ENCODE measurements around the gene SPPL2C.

SPPL2C gene

DNA sequence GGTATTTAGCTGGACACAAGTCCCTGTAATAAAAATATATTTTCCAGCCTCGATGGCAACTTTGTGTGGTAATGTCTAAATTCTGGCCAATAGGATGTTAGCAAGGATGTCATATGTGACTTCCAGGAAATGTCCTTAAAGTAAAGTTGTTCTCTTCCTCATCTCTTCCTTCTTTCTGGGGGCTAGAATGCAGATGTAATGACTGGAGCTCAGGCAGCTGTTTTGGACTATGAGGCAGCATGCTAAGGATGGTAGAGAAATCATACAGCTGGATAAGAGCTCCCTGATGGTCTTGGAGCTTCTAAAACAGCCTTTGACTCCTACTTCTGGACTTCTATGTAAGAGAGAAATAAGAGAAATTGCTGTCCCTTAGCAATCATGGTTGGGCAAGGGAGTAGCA lies 32.8 kb downstream of the SPPL2C start:
- DNase-seq (ENCODE audit: low read depth), result no peak

DNA sequence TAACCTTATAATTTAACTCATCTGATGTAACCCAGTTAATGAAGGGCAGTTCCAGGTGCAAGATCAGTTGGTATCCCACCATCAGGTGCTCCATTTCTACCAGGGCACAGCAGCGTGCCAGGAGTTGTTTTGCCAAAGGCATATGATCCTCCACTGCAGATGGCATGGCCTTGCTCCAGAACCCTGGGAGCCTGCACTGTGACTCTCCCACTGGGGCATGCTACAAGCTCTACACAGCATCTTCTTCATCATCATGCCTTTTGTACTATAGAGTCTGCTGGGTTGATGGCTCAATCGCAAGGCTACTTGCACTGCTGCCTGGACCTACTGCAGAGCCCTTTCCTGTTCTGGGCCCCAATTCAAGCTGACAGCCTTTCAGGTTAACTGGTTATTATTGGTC lies 38.4 kb downstream of the SPPL2C start:
- no peak for DNase-seq (ENCODE audit: low read depth)

DNA sequence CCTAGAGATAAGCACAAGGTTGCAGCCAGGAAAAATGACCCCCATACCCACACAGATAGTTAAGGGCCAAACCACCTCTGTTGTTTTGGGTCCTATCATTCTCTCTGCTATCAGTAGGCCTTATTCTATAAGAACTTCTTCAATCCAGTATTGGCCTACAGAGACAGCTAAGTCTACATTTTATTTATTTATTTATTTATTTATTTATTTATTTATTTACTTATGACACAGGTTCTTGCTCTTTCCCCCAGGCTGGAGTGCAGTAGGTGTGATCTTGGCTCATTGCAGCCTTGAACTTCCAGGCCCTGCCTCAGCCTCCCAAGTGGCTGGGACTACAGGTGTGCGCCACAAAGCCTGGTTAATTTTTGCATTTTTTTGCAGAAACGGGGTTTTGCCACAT lies 42.2 kb downstream of the SPPL2C start:
- DNase-seq (ENCODE audit: low read depth), result no peak

DNA sequence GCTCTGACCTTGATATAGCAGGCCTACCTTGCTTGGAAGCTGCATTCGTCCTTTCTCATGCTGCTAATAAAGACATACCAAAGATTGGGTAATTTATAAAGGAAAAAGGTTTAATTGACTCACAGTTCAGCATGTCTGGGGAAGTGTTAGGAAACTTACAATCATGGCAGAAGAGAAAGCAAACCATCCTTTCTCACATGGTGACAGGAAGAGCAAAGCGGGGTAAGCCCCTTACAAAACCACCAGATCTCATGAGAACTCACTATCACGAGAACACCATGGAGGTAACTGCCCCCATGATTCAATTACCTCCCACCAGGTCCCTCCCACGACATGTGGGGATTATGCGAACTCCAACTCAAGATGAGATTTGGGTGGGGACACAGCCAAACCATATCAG lies 43.7 kb downstream of the SPPL2C start:
- DNase-seq (ENCODE audit: low read depth), result no peak

DNA sequence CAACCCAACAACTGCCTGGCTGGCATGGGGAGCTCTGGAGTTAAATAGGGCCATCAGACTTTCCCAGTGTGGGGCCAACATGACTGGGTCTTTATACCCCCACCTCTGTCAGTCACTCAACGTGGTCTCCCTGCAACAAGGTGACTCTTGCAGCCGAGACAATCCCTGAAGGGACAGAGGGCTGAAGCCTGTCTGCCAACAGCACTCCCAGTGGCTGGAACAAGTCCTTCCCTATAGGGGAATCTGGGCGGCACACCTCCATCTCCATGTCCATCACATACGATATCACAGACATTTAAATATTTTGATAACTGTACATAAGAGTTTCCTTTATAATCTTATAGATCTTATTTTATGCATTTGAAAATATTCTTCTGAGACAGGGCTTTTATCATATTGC lies 44.9 kb downstream of the SPPL2C start:
- DNase-seq (ENCODE audit: low read depth), result no peak

DNA sequence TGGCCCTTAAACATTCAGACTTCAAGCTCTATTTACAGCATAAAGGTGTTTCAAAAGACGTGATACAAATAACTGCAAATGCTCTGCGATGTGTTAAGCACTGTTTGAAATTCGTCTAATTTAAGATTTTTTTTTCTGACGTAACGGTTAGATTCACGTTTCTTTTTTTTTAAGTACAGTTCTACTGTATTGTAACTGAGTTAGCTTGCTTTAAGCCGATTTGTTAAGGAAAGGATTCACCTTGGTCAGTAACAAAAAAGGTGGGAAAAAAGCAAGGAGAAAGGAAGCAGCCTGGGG lies 49.0 kb downstream of the SPPL2C start:
- DNase-seq (ENCODE audit: low read depth), result no peak

DNA sequence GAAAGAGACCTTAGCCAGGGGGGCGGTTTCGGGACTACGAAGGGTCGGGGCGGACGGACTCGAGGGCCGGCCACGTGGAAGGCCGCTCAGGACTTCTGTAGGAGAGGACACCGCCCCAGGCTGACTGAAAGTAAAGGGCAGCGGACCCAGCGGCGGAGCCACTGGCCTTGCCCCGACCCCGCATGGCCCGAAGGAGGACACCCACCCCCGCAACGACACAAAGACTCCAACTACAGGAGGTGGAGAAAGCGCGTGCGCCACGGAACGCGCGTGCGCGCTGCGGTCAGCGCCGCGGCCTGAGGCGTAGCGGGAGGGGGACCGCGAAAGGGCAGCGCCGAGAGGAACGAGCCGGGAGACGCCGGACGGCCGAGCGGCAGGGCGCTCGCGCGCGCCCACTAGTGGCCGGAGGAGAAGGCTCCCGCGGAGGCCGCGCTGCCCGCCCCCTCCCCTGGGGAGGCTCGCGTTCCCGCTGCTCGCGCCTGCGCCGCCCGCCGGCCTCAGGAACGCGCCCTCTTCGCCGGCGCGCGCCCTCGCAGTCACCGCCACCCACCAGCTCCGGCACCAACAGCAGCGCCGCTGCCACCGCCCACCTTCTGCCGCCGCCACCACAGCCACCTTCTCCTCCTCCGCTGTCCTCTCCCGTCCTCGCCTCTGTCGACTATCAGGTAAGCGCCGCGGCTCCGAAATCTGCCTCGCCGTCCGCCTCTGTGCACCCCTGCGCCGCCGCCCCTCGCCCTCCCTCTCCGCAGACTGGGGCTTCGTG lies 49.5 kb downstream of the SPPL2C start, which contains the start of gene MAPT:
MAPT (plus strand) TSS at position 533 of the 763 bp plus-strand sequence. CDS start 67,784 bp downstream, outside the sequence.
- DNase-seq (ENCODE audit: low read depth), result peak; percentile 68

DNA sequence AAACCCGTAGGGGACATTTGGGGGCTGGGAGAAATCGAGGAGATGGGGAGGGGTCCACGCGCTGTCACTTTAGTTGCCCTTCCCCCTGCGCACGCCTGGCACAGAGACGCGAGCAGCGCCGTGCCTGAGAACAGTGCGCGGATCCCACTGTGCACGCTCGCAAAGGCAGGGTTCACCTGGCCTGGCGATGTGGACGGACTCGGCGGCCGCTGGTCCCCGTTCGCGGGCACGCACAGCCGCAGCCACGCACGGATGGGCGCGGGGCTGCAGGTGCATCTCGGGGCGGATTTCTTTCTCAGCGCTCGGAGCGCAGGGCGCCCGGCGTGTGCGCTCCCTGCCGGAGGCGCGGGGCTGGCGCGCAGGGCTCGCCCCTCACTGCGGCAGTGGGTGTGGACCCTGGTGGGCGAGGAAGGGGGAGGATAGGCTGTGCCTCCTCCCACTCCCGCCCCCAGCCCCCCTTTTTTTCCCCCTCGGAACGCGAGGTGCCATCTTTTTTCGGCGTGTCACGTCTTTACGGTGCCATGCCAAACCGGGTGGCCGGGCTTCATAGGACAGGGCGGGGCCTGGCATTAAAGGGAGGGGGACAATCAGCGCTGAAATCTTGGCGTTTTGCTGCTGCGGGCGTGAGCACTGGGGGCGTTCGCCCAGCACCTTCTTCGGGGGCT lies 50.8 kb downstream of the SPPL2C start:
- no peak for DNase-seq (ENCODE audit: low read depth)

DNA sequence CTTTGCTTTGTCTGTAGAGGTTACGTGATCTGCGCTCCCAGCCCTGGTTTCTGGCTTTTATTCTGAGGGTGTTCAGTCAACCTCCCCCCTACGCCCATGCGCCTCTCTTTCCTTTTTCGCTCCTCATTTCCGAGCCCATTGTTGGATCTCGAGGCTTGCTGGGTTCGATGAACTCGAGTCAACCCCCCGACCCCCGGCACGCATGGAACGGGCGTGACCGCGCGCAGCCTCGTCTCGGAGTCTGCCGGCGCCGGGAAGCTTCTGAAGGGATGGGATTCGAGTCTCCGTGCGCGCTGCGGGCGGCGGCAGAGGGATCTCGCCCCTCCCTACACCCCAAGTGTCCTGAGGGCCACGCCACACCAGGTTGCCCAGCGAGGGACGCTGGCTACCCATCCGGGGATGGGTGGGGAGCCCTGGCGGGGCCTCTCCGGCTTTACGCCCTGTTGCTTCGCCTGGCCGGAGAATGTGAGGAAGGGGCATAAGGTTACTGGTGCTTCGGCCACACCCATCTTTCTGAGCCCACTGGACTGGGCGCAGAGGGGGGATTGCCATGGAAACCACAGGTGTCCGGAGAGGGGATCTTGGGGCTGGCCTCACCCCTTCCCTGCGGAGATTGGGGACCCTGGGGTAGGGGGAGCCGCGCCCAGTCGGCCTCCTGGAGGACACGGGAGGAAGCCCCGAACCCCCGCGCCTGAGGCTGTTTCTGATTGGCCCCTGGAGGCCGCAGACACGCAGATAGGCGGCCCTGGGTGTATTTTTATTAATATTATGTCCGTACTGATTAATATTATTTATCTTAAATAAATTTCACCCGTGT lies 51.5 kb downstream of the SPPL2C start:
- no peak for DNase-seq (ENCODE audit: low read depth)
